SJCRH30 (cell line): ENCODE results near the gene PAQR5. TPM values are rescaled to one million over a fixed set of nuclear protein-coding genes. Genes with fewer than 3 reads are reported as not detected.
"Not testable (repeated sequence)": the region's sequence is repeated elsewhere in the genome, so short reads cannot be mapped to it uniquely, and the experiment has no call there.

Experiments used
- DNase-seq, 2 experiments: peaks; one replicate each; pipeline ENCODE4 v3.0.0-alpha.2; 2015 to 2020
- H3K27ac ChIP-seq: fragments of 250-450 bp; sonication (Bioruptor Pico); 2 replicates; pipeline ENCODE4 v1.5.1; 2020; ENCODE audit warnings: mild to moderate bottlenecking, moderate library complexity
- H3K27me3 ChIP-seq: fragments of 250-450 bp; sonication (Bioruptor Pico); 2 replicates; pipeline ENCODE4 v1.5.1; 2020; ENCODE audit warnings: mild to moderate bottlenecking, moderate library complexity
- H3K36me3 ChIP-seq: fragments of 250-450 bp; sonication (Bioruptor Pico); 2 replicates; pipeline ENCODE4 v1.5.1; 2020; ENCODE audit warnings: mild to moderate bottlenecking, moderate library complexity
- H3K4me1 ChIP-seq: fragments of 250-450 bp; sonication (Bioruptor Pico); 2 replicates; pipeline ENCODE4 v1.5.1; 2020; ENCODE audit warnings: mild to moderate bottlenecking, moderate library complexity
- H3K4me3 ChIP-seq: fragments of 250-450 bp; sonication (Bioruptor Pico); 2 replicates; pipeline ENCODE4 v1.5.1; 2020; ENCODE audit warnings: mild to moderate bottlenecking, moderate library complexity
- H3K9me3 ChIP-seq: fragments of 250-450 bp; sonication (Bioruptor Pico); replicated peaks from 2 replicates; pipeline ENCODE4 v1.5.1; 2020; ENCODE audit warnings: mild to moderate bottlenecking, moderate library complexity
- total RNA-seq: library from RNA; depleted of rRNA; stranded (reverse); fragments of >200 nt; shearing (Covaris generic); gene quantifications from 2 replicates; pipeline ENCODE4 v1.2.3, GENCODE V29; 2014; rRNA removed

Gene PAQR5
- total RNA-seq, 1 experiment from 2014 or later = 0.06 TPM

GRCh38 chr15:69446953-69447352, 148.2 kb downstream of the PAQR5 start:
- H3K27me3 ChIP-seq = no peaks in the 10 kb centered on the region
- peaks cover 68% of the 10 kb centered on the region for H3K36me3 ChIP-seq
- DNase-seq = no peak
- no peaks in the 10 kb centered on the region for H3K4me1 ChIP-seq
- no peak overlapping the region for H3K4me3 ChIP-seq
- no peaks in the 10 kb centered on the region for H3K9me3 ChIP-seq
- no peak overlapping the region for H3K27ac ChIP-seq

GRCh38 chr15:69450221-69450620, 151.5 kb downstream of the PAQR5 start:
- H3K9me3 ChIP-seq, H3K27me3 ChIP-seq, H3K4me1 ChIP-seq, DNase-seq, H3K27ac ChIP-seq, H3K4me3 ChIP-seq: not testable (repeated sequence)
- peaks cover 57% of the 10 kb centered on the region for H3K36me3 ChIP-seq

GRCh38 chr15:69450968-69451695, 152.4 kb downstream of the PAQR5 start:
- H3K4me3 ChIP-seq = peak overlapping the region; percentile 83
- peaks cover 57% of the 10 kb centered on the region for H3K36me3 ChIP-seq
- H3K27ac ChIP-seq = no peak overlapping the region; the same call in 1 of the 2 replicates
- no peak for DNase-seq
- H3K27me3 ChIP-seq = no peaks in the 10 kb centered on the region
- H3K4me1 ChIP-seq = 0 out of 2 replicates have a peak, but pooled peaks cover 2% of the 10 kb centered on the region
- H3K9me3 ChIP-seq = no peaks in the 10 kb centered on the region

- DNase-seq = peak; percentile 27 to 66
- Histone ChIP-seq H3K4me1 (0 out of 2 replicates have a peak, but pooled peaks cover 2% of the 10 kb centered on the region), H3K4me3 (peak overlapping the region; percentile 83), H3K9me3 (no peaks in the 10 kb centered on the region), H3K36me3 (peaks cover 57% of the 10 kb centered on the region), H3K27me3 (no peaks in the 10 kb centered on the region), H3K27ac (peak overlapping the region; percentile 76)
Measured at GRCh38 chr15:69451951-69452691, 153.4 kb downstream of the PAQR5 start.

- H3K27me3 ChIP-seq = no peaks in the 10 kb centered on the region
- H3K4me3 ChIP-seq = peak within 1 kb of the TSS; percentile 83
- H3K36me3 ChIP-seq = peaks cover 57% of the 10 kb centered on the region
- H3K27ac ChIP-seq = peak within 1 kb of the TSS; percentile 76
- peak; percentile 96 to 99 for DNase-seq
- no peaks in the 10 kb centered on the region for H3K9me3 ChIP-seq
- H3K4me1 ChIP-seq = 0 out of 2 replicates have a peak, but pooled peaks cover 2% of the 10 kb centered on the region
Measured at GRCh38 chr15:69452692-69453521, 154.2 kb downstream of the PAQR5 start, which contains the start of gene RPLP1. TSS of gene RPLP1 (plus strand) at chr15:69452818. CDS start at chr15:69452949, 131 bp downstream.

- Histone ChIP-seq H3K27me3 (no peaks in the 10 kb centered on the region), H3K36me3 (peaks cover 45% of the 10 kb centered on the region), H3K4me1 (0 out of 2 replicates have a peak, but pooled peaks cover 2% of the 10 kb centered on the region), H3K9me3 (no peaks in the 10 kb centered on the region), H3K4me3 (peak overlapping the region; percentile 83), H3K27ac (no peak overlapping the region)
- DNase-seq = no peak
Measured at GRCh38 chr15:69454953-69455352, 156.2 kb downstream of the PAQR5 start.

- no peak for DNase-seq
- Histone ChIP-seq H3K9me3 (no peaks in the 10 kb centered on the region), H3K27ac (no peak overlapping the region), H3K27me3 (no peaks in the 10 kb centered on the region), H3K4me3 (no peak overlapping the region), H3K4me1 (0 out of 2 replicates have a peak, but pooled peaks cover 2% of the 10 kb centered on the region), H3K36me3 (peaks cover 45% of the 10 kb centered on the region)
Measured at GRCh38 chr15:69456208-69457166, 157.8 kb downstream of the PAQR5 start.

Other genes with a start within 250 kb of the PAQR5 start
- 47.1 and 51.2 TPM in 2 replicates for gene GLCE, start 138.3 kb upstream of the PAQR5 start, total RNA-seq
- 127 and 137 TPM in 2 replicates for gene KIF23, start 115.4 kb downstream of the PAQR5 start, total RNA-seq
- gene RPLP1, start 153.9 kb downstream of the PAQR5 start, total RNA-seq = 761 and 909 TPM in 2 replicates